ENCODE results near the gene LRP1. TPM values are rescaled to one million over a fixed set of nuclear protein-coding genes. Genes with fewer than 3 reads are reported as not detected.

The LRP1 gene
- total and polyA plus RNA-seq, 2 of the 13 experiments (the other 11 are each of a cell fraction or from before 2014, with no cell fraction given) = 14.7 to 30.8 TPM

DNA sequence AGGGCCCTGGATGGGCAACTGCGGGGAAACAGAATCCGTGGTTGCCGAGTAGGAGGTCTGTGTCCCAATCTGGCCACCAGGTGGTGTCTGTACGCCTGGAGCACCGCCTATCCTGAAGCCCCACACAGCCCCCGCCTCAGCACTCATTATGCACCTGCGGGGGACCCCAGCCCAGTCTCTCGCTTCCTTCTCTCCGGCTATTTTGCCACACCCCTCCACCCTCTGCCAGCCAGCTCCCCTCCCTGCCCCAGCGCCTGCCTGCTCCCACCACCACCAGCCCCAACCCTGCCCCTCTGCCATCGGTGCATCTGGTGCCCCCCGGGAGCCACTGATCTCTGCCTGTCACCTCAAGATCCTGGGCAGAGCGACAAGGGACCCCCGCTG lies 86.1 kb downstream of the LRP1 start (continued):
- TF ChIP-seq, protein P1, sequence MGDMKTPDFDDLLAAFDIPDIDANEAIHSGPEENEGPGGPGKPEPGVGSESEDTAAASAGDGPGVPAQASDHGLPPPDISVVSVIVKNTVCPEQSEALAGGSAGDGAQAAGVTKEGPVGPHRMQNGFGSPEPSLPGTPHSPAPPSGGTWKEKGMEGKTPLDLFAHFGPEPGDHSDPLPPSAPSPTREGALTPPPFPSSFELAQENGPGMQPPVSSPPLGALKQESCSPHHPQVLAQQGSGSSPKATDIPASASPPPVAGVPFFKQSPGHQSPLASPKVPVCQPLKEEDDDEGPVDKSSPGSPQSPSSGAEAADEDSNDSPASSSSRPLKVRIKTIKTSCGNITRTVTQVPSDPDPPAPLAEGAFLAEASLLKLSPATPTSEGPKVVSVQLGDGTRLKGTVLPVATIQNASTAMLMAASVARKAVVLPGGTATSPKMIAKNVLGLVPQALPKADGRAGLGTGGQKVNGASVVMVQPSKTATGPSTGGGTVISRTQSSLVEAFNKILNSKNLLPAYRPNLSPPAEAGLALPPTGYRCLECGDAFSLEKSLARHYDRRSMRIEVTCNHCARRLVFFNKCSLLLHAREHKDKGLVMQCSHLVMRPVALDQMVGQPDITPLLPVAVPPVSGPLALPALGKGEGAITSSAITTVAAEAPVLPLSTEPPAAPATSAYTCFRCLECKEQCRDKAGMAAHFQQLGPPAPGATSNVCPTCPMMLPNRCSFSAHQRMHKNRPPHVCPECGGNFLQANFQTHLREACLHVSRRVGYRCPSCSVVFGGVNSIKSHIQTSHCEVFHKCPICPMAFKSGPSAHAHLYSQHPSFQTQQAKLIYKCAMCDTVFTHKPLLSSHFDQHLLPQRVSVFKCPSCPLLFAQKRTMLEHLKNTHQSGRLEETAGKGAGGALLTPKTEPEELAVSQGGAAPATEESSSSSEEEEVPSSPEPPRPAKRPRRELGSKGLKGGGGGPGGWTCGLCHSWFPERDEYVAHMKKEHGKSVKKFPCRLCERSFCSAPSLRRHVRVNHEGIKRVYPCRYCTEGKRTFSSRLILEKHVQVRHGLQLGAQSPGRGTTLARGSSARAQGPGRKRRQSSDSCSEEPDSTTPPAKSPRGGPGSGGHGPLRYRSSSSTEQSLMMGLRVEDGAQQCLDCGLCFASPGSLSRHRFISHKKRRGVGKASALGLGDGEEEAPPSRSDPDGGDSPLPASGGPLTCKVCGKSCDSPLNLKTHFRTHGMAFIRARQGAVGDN (CRISPR knock-in tag; IDR thresholded peaks at IDR 0.05) = peak; percentile 18; the same call in 1 of the 2 replicates
- TF ChIP-seq DNMT1 (CRISPR knock-in tag; IDR thresholded peaks at IDR 0.05) (no peak), ASH2L (IDR thresholded peaks at IDR 0.05; ENCODE audit: insufficient read length, low read depth, low read length) (no peak), KDM1A (CRISPR knock-in tag; IDR thresholded peaks at IDR 0.05) (no peak), ZNF674 (CRISPR knock-in tag; IDR thresholded peaks at IDR 0.05; ENCODE audit: low read depth) (no peak), STAT5B (CRISPR knock-in tag; IDR thresholded peaks at IDR 0.05) (no peak), MEIS1 (CRISPR knock-in tag; IDR thresholded peaks at IDR 0.05; ENCODE audit: borderline replicate concordance) (no peak), ELF3 (CRISPR knock-in tag; IDR thresholded peaks at IDR 0.05) (no peak), MIXL1 (CRISPR knock-in tag; IDR thresholded peaks at IDR 0.05) (no peak), KDM3A (CRISPR knock-in tag; IDR thresholded peaks at IDR 0.05; ENCODE audit: low read depth) (no peak), ZNF788 (CRISPR knock-in tag; IDR thresholded peaks at IDR 0.05; ENCODE audit: borderline replicate concordance) (no peak), MBD4 (IDR thresholded peaks at IDR 0.05; ENCODE audit: borderline replicate concordance, low read length) (no peak), SRSF9 (IDR thresholded peaks at IDR 0.05; ENCODE audit: borderline replicate concordance, insufficient read depth, low read depth, low read length, poor library complexity, severe bottlenecking) (no peak), TOPORS (CRISPR knock-in tag; IDR thresholded peaks at IDR 0.05) (no peak), ZBTB8A (CRISPR knock-in tag; IDR thresholded peaks at IDR 0.05; ENCODE audit: borderline replicate concordance, low read depth) (no peak), ARHGAP35 (CRISPR knock-in tag; IDR thresholded peaks at IDR 0.05; ENCODE audit: borderline replicate concordance) (no peak), NFIC (IDR thresholded peaks at IDR 0.05; ENCODE audit: low read length) (no peak), ZNF510 (CRISPR knock-in tag; IDR thresholded peaks at IDR 0.05; ENCODE audit: low read depth) (no peak), POLR2G (IDR thresholded peaks at IDR 0.05; ENCODE audit: low read depth, low read length) (peak; percentile 63; the same call in 1 of the 2 replicates), ZSCAN22 (CRISPR knock-in tag; IDR thresholded peaks at IDR 0.05) (no peak), CEBPG (CRISPR knock-in tag; IDR thresholded peaks at IDR 0.05) (no peak)
- TF ChIP-seq, protein P2, sequence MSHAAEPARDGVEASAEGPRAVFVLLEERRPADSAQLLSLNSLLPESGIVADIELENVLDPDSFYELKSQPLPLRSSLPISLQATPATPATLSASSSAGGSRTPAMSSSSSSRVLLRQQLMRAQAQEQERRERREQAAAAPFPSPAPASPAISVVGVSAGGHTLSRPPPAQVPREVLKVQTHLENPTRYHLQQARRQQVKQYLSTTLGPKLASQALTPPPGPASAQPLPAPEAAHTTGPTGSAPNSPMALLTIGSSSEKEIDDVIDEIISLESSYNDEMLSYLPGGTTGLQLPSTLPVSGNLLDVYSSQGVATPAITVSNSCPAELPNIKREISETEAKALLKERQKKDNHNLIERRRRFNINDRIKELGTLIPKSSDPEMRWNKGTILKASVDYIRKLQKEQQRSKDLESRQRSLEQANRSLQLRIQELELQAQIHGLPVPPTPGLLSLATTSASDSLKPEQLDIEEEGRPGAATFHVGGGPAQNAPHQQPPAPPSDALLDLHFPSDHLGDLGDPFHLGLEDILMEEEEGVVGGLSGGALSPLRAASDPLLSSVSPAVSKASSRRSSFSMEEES (CRISPR knock-in tag; IDR thresholded peaks at IDR 0.05) = no peak
- TF ChIP-seq, protein P3, sequence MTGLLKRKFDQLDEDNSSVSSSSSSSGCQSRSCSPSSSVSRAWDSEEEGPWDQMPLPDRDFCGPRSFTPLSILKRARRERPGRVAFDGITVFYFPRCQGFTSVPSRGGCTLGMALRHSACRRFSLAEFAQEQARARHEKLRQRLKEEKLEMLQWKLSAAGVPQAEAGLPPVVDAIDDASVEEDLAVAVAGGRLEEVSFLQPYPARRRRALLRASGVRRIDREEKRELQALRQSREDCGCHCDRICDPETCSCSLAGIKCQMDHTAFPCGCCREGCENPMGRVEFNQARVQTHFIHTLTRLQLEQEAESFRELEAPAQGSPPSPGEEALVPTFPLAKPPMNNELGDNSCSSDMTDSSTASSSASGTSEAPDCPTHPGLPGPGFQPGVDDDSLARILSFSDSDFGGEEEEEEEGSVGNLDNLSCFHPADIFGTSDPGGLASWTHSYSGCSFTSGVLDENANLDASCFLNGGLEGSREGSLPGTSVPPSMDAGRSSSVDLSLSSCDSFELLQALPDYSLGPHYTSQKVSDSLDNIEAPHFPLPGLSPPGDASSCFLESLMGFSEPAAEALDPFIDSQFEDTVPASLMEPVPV (CRISPR knock-in tag; IDR thresholded peaks at IDR 0.05) = no peak
- TF ChIP-seq, protein P4, sequence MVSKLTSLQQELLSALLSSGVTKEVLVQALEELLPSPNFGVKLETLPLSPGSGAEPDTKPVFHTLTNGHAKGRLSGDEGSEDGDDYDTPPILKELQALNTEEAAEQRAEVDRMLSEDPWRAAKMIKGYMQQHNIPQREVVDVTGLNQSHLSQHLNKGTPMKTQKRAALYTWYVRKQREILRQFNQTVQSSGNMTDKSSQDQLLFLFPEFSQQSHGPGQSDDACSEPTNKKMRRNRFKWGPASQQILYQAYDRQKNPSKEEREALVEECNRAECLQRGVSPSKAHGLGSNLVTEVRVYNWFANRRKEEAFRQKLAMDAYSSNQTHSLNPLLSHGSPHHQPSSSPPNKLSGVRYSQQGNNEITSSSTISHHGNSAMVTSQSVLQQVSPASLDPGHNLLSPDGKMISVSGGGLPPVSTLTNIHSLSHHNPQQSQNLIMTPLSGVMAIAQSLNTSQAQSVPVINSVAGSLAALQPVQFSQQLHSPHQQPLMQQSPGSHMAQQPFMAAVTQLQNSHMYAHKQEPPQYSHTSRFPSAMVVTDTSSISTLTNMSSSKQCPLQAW (CRISPR knock-in tag; IDR thresholded peaks at IDR 0.05) = no peak

All from HepG2 (cell line).